Activated CD4-positive, alpha-beta T cell treated with anti-CD3 and anti-CD28 coated beads, Interleukin-2, Interleukin-4, amounts not matched to agents 100 ng/mL and 50 ng/mL, durations not matched to agents 16 hours and 8 hours (primary cell): ENCODE data around the gene FAM228B.
"Not testable (repeated sequence)": the region's sequence is repeated elsewhere in the genome, so short reads cannot be mapped to it uniquely, and the experiment has no call there.

ENCODE experiments used
- DNase-seq: peaks from one replicate; pipeline ENCODE4 v3.0.0-alpha.2; 2020; ENCODE audit warnings: low spot score

The FAM228B gene

DNA sequence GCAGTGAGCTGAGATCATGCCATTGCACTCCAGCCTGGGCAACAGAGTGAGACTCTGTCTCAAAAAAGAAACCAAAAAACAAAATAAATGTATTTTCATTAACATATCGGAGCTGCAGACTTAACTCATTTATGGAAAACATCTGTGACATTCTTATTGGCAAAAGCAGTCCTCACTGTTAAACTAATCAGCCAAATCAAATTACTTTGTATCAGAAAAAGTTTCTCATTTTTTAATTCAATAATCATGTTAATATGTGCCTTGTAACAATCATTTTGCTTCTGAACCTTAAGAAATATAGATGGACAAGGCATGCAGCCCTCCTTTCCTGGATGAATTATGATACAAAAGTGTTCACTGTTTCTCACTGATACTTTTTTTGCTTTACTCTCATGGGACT is 20.6 kb upstream of the FAM228B start:
- DNase-seq, result no peak

DNA sequence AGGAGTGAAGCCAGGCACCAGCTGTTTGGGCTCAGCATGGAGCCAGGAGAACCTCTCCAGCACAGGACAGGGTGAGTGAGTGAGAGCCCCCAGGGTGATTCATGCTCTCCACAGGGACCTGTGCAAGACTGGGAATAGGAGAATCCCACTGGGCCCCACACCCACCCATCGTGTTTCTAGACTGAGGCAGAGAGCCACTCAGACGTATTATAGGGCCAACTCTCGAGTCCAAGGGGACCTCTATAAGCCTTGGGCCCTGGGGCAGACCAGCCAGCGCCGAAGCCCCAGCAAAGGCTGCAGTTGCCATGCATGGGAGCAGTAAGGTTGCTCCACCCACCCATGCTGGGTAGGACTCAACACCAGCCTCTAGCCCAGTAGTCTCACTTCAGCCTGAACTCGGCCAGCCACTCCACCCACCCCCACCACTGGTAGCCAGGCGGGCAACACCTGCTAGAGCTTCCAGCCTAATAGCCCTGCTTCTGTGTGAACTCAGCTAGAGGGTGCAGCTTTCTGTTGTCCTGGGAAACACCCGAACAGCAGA is 19.1 kb upstream of the FAM228B start:
- no peak for DNase-seq

DNA sequence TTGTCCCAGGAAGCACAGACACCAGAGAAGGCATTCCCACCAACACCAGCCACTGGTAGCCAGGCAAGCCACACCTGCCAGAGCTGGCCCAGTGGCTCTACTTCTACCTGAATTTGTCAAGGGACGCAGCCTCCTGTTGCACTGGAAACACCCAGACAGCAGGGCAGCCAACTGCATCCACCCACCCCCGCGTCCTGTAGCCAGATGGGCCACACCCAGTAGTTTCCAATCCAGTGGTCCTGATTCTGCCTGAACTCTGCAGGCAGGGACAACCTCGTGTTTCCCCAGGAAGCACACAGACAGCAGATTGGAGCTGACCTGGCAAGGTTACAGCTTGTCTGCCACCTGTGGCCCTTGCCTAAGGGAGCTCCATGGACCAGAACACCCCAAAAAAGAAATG is 18.4 kb upstream of the FAM228B start:
- no peak for DNase-seq

DNA sequence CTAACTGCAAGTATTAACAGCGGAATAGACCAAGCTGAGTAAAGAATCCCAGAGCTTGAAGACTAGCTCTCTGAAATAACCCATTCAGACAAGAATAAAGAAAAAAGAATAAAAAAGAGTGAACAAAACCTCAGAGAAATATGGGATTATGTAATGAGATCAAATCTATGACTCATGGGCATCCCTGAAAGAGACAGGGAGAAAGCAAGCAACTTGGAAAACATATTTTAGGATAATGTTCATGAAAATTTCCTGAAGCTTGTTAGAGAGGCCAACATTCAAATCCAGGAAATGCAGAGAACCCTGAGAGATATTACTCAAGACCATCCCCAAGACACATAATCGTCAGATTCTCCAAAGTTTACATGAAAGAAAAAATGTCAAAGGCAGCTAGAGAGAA is 17.5 kb upstream of the FAM228B start:
- DNase-seq, result no peak

DNA sequence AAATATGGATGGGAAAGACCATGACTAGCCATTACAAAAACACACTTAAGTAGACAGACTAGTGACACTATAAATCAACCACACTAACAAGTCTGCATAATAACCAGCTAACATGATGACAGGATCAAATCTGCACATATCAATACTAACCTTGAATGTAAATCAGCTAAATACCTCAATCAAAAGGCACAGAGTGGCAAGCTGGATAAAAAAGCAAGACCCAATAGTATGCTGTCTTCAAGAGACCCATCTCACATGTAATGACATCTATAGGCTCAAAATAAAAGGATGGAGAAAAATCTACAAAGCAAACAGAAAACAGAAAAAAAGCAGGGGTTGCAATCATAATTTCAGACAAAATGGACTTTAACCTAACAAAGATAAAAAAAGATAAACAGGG is 16.5 kb upstream of the FAM228B start:
- DNase-seq, result no peak

GRCh38 chr2:24107336-24107735 is 15.9 kb upstream of the FAM228B start:
- no peak for DNase-seq

- not testable (repeated sequence) for DNase-seq
These were observed 13.8 kb upstream of the FAM228B start for GRCh38 chr2:24109431-24109830.

- DNase-seq, result no peak
These were observed 12.5 kb upstream of the FAM228B start for GRCh38 chr2:24110660-24111303.

- no peak for DNase-seq
These were observed 11.8 kb upstream of the FAM228B start for GRCh38 chr2:24111407-24111901.

GRCh38 chr2:24115057-24115456 is 8.2 kb upstream of the FAM228B start:
- no peak for DNase-seq

- DNase-seq, result no peak
These were observed 5.4 kb upstream of the FAM228B start for GRCh38 chr2:24117902-24118301.

DNA sequence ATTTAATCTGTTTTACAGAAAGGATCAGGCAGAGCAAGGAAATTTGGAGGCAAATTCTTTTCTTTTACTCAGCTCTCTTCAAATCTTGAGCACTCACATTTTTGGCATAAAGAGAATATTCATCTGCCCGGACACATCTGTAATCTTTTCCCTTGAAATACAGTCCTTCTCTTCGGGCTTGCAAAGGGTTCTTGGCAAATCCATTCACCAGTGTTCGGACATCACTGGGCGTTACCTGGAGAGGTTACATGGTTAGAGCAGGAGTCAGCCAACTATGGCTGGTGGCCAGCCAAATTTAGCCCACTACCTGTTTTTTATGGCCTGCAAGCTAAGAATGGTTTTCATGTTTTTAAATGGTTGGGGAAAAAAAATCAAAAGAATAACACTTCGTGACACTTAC is 2.2 kb upstream of the FAM228B start:
- no peak for DNase-seq

- DNase-seq, result no peak
These were observed 1.8 kb upstream of the FAM228B start for GRCh38 chr2:24121469-24121868.

GRCh38 chr2:24122366-24123194 is 689 bp upstream of the FAM228B start:
- no peak for DNase-seq

DNA sequence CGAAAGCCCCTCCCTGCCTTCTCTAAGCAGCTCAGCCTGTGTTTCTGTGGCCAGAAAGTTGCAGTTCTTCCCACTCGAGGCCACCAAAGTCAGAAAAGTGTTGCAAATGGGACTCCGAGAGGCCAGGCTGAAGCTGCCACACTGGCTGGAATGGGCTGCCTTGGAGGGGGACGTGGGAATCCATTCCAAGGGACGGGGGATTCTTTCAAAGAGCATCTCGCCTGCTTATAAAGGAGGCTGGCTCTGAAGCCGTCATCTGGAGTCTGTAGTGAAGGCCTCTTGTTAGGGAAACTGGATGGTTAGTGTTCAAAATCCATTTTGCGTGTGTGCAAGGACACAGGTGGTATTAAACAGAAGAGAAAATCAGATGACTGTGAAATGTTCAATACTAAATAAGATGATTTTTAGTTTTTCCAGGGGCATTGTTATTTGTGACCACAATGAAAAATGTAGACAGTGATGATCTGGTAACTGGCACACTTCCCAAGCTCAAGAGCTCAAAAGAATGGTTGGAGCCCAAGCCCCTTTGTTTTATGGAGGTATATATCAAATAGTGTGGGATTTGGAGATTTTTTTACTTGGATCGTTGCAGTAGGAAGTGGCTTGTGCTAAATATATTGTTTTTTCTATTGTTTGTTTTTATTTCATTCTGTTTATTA is 782 bp downstream of the FAM228B start:
- no peak for DNase-seq

- DNase-seq, result no peak
These were observed 2.7 kb downstream of the FAM228B start for GRCh38 chr2:24125956-24126355.

DNA sequence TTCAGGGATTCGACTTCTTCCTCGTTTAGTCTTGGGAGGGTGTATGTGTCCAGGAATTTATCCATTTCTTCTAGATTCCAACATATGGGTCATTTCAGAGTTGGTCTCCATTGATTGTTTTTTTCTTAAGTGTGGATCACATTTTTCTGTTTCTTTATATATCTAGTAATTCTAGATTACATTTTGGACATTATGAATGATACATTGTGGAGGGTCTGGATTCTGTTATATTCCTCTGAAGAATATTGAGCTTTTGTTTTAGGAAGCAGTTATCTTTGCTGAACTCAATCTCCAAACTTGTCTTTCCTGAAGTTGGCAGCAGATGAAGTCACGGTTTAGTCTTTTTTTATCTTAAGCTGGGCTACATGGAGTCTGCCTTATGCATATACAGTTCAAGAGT is 9.3 kb downstream of the FAM228B start:
- no peak for DNase-seq

GRCh38 chr2:24140305-24140704 is 17.0 kb downstream of the FAM228B start:
- DNase-seq, result not testable (repeated sequence)

DNA sequence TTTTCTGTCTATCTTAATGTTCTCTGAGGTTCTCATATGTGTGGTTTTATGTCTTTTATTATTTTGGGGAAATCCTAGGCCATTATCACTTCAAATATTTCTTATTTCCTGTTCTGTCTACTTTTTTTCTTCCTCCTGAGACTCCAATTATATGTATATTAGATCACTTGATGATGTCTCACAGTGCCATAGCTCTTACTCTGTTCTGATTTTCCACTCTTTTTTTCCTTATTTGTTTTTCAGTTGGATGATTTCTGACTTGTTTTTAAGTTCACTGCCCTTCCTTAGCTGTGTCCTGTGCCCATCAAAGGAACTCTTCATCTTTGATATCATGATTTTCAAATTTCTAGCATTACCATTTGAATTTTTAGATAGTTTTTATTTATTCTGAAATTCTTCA is 24.1 kb downstream of the FAM228B start:
- no peak for DNase-seq

DNA sequence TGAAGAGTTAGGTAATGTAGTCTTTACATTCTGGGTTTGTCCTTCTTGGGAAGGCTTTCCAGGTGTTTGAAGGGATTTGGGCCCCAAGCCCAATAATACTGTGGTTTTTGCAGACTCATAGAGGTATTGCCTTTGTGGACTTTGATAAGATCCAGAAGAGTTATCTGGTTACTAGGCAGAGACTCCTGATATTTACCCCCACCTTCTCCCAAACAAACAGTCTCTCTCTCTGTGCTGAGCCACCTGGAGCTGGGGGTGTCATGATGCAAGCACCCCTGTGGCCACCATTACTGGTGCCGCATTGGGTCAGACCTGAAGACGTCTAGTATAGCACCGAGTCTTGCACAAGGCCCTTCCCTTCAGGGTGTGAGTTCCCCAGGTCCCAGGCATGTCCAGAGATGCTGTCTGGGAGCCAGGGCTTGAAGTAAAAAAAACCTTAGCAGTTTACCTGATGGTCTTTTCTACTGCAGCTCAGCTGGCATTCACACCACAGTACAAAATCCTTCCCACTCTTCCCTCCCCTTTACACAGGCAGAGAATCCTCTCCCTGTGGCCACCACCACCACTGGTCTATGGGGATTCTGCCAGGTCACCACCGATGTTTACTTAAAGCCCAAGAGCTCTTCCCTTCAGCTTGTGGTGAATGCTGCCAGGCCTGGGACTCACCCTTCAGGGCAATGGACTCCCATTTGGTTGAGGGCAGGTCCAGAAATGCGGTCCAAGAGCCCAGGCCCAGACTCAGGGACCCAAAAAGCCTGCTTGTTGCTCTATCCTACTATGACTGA is 29.3 kb downstream of the FAM228B start:
- DNase-seq, result no peak

DNA sequence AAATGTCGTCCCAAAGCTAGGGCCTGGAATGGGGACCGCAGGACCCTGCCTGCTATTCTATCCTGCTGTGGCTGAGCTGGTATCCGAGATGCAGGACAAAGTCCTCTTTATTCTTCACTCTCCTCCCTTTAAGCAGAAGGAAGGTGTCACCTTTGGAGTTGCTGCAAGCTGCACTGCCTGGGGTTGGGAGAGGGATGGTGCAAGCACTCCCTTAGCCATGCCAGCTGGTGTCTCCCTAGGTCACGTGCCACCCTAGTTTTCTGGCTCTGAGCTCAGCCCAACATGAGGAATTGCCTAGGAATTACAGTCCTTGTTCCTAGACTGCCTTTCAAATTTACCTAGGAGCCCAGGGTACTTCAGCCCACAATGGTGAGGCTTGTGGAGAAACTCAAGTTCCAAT is 30.2 kb downstream of the FAM228B start:
- DNase-seq, result no peak

GRCh38 chr2:24158131-24158530 is 34.9 kb downstream of the FAM228B start:
- no peak for DNase-seq
